GM23338 (cell line): ENCODE measurements around the gene SELENOO. TPM values are rescaled to one million over a fixed set of nuclear protein-coding genes. Genes with fewer than 3 reads are reported as not detected.

ENCODE experiments used
- ATAC-seq: fragments of 200-7000 bp; cut with Tn5 transposase; 3 replicates; pipeline ENCODE4 v1.9.1; 2020
- DNase-seq: peaks from one replicate; pipeline ENCODE4 v3.0.0-alpha.2; 2015; ENCODE audit warnings: low spot score
- H2AFZ ChIP-seq: fragments of 200-600 bp; sonication (generic); 2 replicates; pipeline ENCODE4 v1.8.0; 2016; ENCODE audit warnings: antibody characterized with exemption, mild to moderate bottlenecking, moderate library complexity
- H3F3A ChIP-seq: fragments of 200-600 bp; sonication (generic); replicated peaks from 2 replicates; pipeline ENCODE4 v1.8.0; 2017; ENCODE audit warnings: antibody characterized with exemption, mixed run types, low read depth
- H3K27ac ChIP-seq: fragments of 200-600 bp; sonication (generic); 2 replicates; pipeline ENCODE4 v1.6.1; 2016; ENCODE audit warnings: low read depth
- H3K27me3 ChIP-seq: fragments of 200-600 bp; sonication (generic); 2 replicates; pipeline ENCODE4 v1.8.0; 2016; ENCODE audit warnings: mild to moderate bottlenecking, mixed run types, moderate library complexity; ENCODE audit not compliant: insufficient read depth
- H3K36me3 ChIP-seq: fragments of 200-600 bp; sonication (generic); 2 replicates; pipeline ENCODE4 v1.8.0; 2016; ENCODE audit warnings: mild to moderate bottlenecking; ENCODE audit not compliant: insufficient read depth
- H3K4me1 ChIP-seq: fragments of 200-600 bp; sonication (generic); 2 replicates; pipeline ENCODE4 v1.8.0; 2016; ENCODE audit warnings: mild to moderate bottlenecking, moderate library complexity; ENCODE audit not compliant: insufficient read depth
- H3K4me2 ChIP-seq: fragments of 200-600 bp; sonication (generic); 2 replicates; pipeline ENCODE4 v1.7.1; 2017; ENCODE audit warnings: mixed run types
- H3K4me3 ChIP-seq: fragments of 200-600 bp; sonication (generic); 2 replicates; pipeline ENCODE4 v1.6.1; 2016; ENCODE audit warnings: mixed run types
- H3K79me2 ChIP-seq: fragments of 200-600 bp; sonication (generic); replicated peaks from 2 replicates; pipeline ENCODE4 v1.8.0; 2017; ENCODE audit warnings: mild to moderate bottlenecking; ENCODE audit not compliant: insufficient read depth
- H3K9me2 ChIP-seq: fragments of 200-600 bp; sonication (generic); 2 replicates; pipeline ENCODE4 v1.8.0; 2017; ENCODE audit not compliant: insufficient read depth
- H4K20me1 ChIP-seq: fragments of 200-600 bp; sonication (generic); replicated peaks from 2 replicates; pipeline ENCODE4 v1.8.0; 2017; ENCODE audit warnings: mild to moderate bottlenecking; ENCODE audit not compliant: insufficient read depth
- H3K27ac Mint-ChIP-seq: 2 replicates; pipeline ENCODE4 v1.8.0; 2020; ENCODE audit warnings: inconsistent platforms, mild to moderate bottlenecking, moderate library complexity, mixed read lengths
- H3K27me3 Mint-ChIP-seq: 3 replicates; pipeline ENCODE4 v1.8.0; 2022; ENCODE audit warnings: low read depth, mild to moderate bottlenecking, moderate library complexity, mixed read lengths, inconsistent platforms; ENCODE audit not compliant: insufficient read depth, poor library complexity
- H3K36me3 Mint-ChIP-seq: 3 replicates; pipeline ENCODE4 v1.8.0; 2021; ENCODE audit warnings: low read depth, mild to moderate bottlenecking, inconsistent platforms, moderate library complexity, mixed read lengths
- H3K4me1 Mint-ChIP-seq: 3 replicates; pipeline ENCODE4 v1.8.0; 2020; ENCODE audit warnings: mild to moderate bottlenecking, inconsistent platforms, mixed read lengths
- H3K4me3 Mint-ChIP-seq: 3 replicates; pipeline ENCODE4 v1.8.0; 2021; ENCODE audit warnings: moderate library complexity, mild to moderate bottlenecking, inconsistent platforms, mixed read lengths
- H3K9me3 Mint-ChIP-seq: 3 replicates; pipeline ENCODE4 v1.8.0; 2020; ENCODE audit warnings: moderate library complexity, mild to moderate bottlenecking, inconsistent platforms, mixed read lengths
- CREB1 ChIP-seq: fragments of 250-450 bp; sonication (Bioruptor Pico); IDR thresholded peaks from 2 replicates; pipeline ENCODE4 v1.5.0; 2020; ENCODE audit warnings: low read depth, mild to moderate bottlenecking, moderate library complexity
- CTCF ChIP-seq, 2 experiments: fragments of 200-600 bp in 1 of 2; sonication (generic) in 1 of 2; conservative IDR thresholded peaks; 2 replicates each; pipeline versions ENCODE4 v1.5.1 to v1.6.1; 2016 to 2017; ENCODE audit warnings: antibody characterized with exemption in 2 of 2, low read depth in 2 of 2, mild to moderate bottlenecking in 2 of 2, moderate library complexity in 1 of 2
- ETS1 ChIP-seq: IDR thresholded peaks from 2 replicates; pipeline ENCODE4 v1.6.1; 2016; ENCODE audit warnings: antibody characterized with exemption
- EZH2phosphoT487 ChIP-seq: fragments of 200-600 bp; sonication (generic); IDR thresholded peaks from one replicate; pipeline ENCODE4 v1.8.1; 2018; ENCODE audit warnings: antibody characterized with exemption; ENCODE audit not compliant: unreplicated experiment
- JUNB ChIP-seq: IDR thresholded peaks from one replicate; pipeline ENCODE4 v1.6.1; 2016; ENCODE audit warnings: antibody characterized with exemption; ENCODE audit not compliant: unreplicated experiment
- NANOG ChIP-seq: IDR thresholded peaks from 2 replicates; pipeline ENCODE4 v1.6.1; 2016; ENCODE audit warnings: antibody characterized with exemption, borderline replicate concordance
- POLR2AphosphoS5 ChIP-seq: IDR thresholded peaks from 2 replicates; pipeline ENCODE4 v1.6.1; 2016; ENCODE audit warnings: antibody characterized with exemption, low read depth
- ZNF114 ChIP-seq: fragments of 250-450 bp; sonication (Bioruptor Pico); IDR thresholded peaks from 2 replicates; pipeline ENCODE4 v1.5.0; 2020; ENCODE audit warnings: mild to moderate bottlenecking, moderate library complexity
- ZNF331 ChIP-seq: fragments of 250-450 bp; sonication (Bioruptor Pico); IDR thresholded peaks from 2 replicates; pipeline ENCODE4 v1.5.0; 2020; ENCODE audit warnings: low read depth, mild to moderate bottlenecking, moderate library complexity
- ZNF462 ChIP-seq: fragments of 250-450 bp; sonication (Bioruptor Pico); IDR thresholded peaks from 2 replicates; pipeline ENCODE4 v1.5.0; 2020; ENCODE audit warnings: mild to moderate bottlenecking, moderate library complexity
- polyA plus RNA-seq: library from polyadenylated mRNA; unstranded; fragments of >200 nt; fragmentation: Nextera tagmentation; extraction: Ambion mirVana; gene quantifications from 2 replicates; pipeline ENCODE4 v1.2.1, GENCODE V29; 2016
- total RNA-seq: library from RNA; depleted of rRNA; stranded (reverse); fragments of >200 nt; shearing (Covaris generic); gene quantifications from 2 replicates; pipeline ENCODE4 v1.2.3, GENCODE V29; 2014

The SELENOO gene
- total and polyA plus RNA-seq, 2 experiments from 2014 or later = 6.8 to 21.3 TPM

DNA sequence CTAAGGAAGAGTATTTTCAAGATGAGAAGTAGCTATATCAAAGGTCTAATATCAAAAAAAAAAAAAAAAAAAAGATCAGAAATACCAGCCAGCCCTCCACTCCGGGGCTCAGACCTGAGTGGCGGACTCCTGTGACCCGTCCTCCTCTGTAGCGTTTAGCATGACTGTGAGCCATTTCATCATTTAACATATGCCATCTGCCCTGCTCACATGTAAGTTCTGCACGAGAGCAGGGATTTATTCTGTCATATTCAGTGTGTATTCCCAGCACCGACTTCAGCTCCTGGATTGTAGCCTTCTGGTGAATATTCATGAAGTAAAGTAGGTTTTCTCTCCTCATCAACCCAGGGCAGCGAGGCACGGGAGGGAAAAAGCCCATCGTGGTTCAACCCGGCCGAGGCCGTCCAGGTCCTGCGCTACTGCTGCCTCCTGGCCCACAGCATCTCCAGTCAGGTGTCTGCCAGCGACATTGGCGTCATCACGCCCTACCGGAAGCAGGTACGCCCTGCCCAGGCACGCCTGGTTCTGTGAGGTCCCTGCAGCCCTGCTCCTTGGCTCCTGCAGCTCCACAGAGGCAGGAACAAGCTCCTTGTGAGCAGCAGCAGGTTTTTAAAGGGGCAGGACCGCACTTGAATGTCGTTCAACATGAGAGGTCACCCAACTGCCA is 43.0 kb upstream of the SELENOO start:
- Mint-ChIP-seq H3K36me3 (no peaks in the 10 kb centered on the region), H3K9me3 (no peaks in the 10 kb centered on the region), H3K4me3 (no peak overlapping the region), H3K4me1 (peaks cover 14% of the 10 kb centered on the region), H3K27me3 (peaks cover 6% of the 10 kb centered on the region), H3K27ac (no peak overlapping the region)
- Histone ChIP-seq H3K9me2 (no peaks in the 10 kb centered on the region), H3K4me2 (no peak overlapping the region), H4K20me1 (no peaks in the 10 kb centered on the region), H3F3A (no peaks in the 10 kb centered on the region), H3K36me3 (no peaks in the 10 kb centered on the region), H3K27ac (no peak overlapping the region), H3K79me2 (no peaks in the 10 kb centered on the region), H3K27me3 (no peaks in the 10 kb centered on the region), H2AFZ (peak overlapping the region; percentile 59), H3K4me3 (no peak overlapping the region), H3K4me1 (no peaks in the 10 kb centered on the region; the same call in 1 of the 2 replicates)
- ATAC-seq (no peak), DNase-seq (no peak)
- no peak for TF ChIP-seq JUNB
- no peak for TF ChIP-seq ETS1
- TF ChIP-seq CTCF (conservative IDR thresholded peaks at IDR 0.05; ENCODE audit: low read depth in 2 of 2) = no peak
- TF ChIP-seq POLR2AphosphoS5 = no peak

- Histone ChIP-seq H3K79me2 (no peaks in the 10 kb centered on the region), H3K27ac (no peak overlapping the region), H3K27me3 (no peaks in the 10 kb centered on the region), H4K20me1 (no peaks in the 10 kb centered on the region), H3K9me2 (no peaks in the 10 kb centered on the region), H3K4me3 (no peak overlapping the region), H3K36me3 (no peaks in the 10 kb centered on the region), H2AFZ (no peak overlapping the region), H3F3A (no peaks in the 10 kb centered on the region), H3K4me1 (no peaks in the 10 kb centered on the region; the same call in 1 of the 2 replicates), H3K4me2 (no peak overlapping the region)
- Mint-ChIP-seq H3K9me3 (no peaks in the 10 kb centered on the region; the same call in 2 of the 3 replicates), H3K4me1 (peaks cover 14% of the 10 kb centered on the region), H3K27me3 (peaks cover 17% of the 10 kb centered on the region), H3K27ac (no peak overlapping the region), H3K4me3 (no peak overlapping the region), H3K36me3 (no peaks in the 10 kb centered on the region)
- no peak for DNase-seq
- peak; percentile 64 for ATAC-seq
- TF ChIP-seq ZNF462 (CRISPR knock-in tag) (no peak), ETS1 (no peak), ZNF114 (no peak), ZNF331 (CRISPR knock-in tag) (no peak), EZH2phosphoT487 (no peak), NANOG (no peak), CREB1 (no peak)
Measured at GRCh38 chr22:50160947-50161346, 39.9 kb upstream of the SELENOO start.
